Upper lobe of left lung (tissue), 4 donors: ENCODE results near the gene TSPAN16.

Experiments
- CTCF ChIP-seq, 6 experiments: fragments of 450-650 bp in 4 of 6; fragments of 200-600 bp in 2 of 6; sonication (generic) in 2 of 6; IDR thresholded peaks; one replicate each; pipeline ENCODE4 v1.5.1; 2016 to 2019; ENCODE audit warnings: antibody characterized with exemption in 6 of 6
- EP300 ChIP-seq, 4 donors: sonication (generic); formaldehyde crosslinking; IDR thresholded peaks; one replicate each; pipeline ENCODE4 v1.5.1; 2017; ENCODE audit warnings: antibody characterized with exemption in 4 of 4, control low read depth in 2 of 4
- POLR2A ChIP-seq, 4 donors: fragments of 450-650 bp; IDR thresholded peaks; one replicate each; pipeline ENCODE4 v1.5.1; 2016 to 2017; ENCODE audit warnings: antibody characterized with exemption in 4 of 4, mild to moderate bottlenecking in 2 of 4

GRCh38 chr19:11263726-11264125 lies 32.2 kb upstream of the TSPAN16 start:
- no peak for TF ChIP-seq EP300 (IDR thresholded peaks at IDR 0.05)
- TF ChIP-seq CTCF (IDR thresholded peaks at IDR 0.05), result no peak
- no peak for TF ChIP-seq POLR2A (IDR thresholded peaks at IDR 0.05)
